NB4 (cell line): ENCODE measurements around the gene TMEM72.

Experiments used
- CTCF ChIP-seq: IDR thresholded peaks from one replicate; pipeline ENCODE4 v1.5.1; 2012; ENCODE audit warnings: low read depth, low read length
- MYC ChIP-seq: IDR thresholded peaks from 2 replicates; pipeline ENCODE4 v1.6.1; 2011; ENCODE audit warnings: low read depth, low read length
- POLR2A ChIP-seq: IDR thresholded peaks from 2 replicates; pipeline ENCODE4 v1.6.1; 2011; ENCODE audit warnings: mild to moderate bottlenecking; ENCODE audit not compliant: insufficient read length; ENCODE audit errors: extremely low read depth

- TF ChIP-seq CTCF (peak; percentile 97), POLR2A (no peak), MYC (no peak)
Observed at GRCh38 chr10:44932517-44933450, 21.6 kb downstream of the TMEM72 start.
